Astrocyte of the cerebellum (primary cell): ENCODE measurements around the gene NDUFB3.

Source experiments
- DNase-seq: peaks from one replicate; pipeline ENCODE4 v3.0.0-alpha.2; 2011; ENCODE audit warnings: low read depth
- H3K4me3 ChIP-seq: 2 replicates; pipeline ENCODE4 v1.5.1; 2011; ENCODE audit warnings: mild to moderate bottlenecking, low read depth, low read length, moderate library complexity
- CTCF ChIP-seq: IDR thresholded peaks from 2 replicates; pipeline ENCODE4 v1.5.1; 2012; ENCODE audit warnings: low read length, low read depth, moderate library complexity, mild to moderate bottlenecking; ENCODE audit errors: missing control alignments
- in situ Hi-C: cut with HindIII; loops from 2 replicates; pipeline ENCODE4 v1.10.0; 2017; ENCODE audit warnings: low sequenced_read_pairs

Gene NDUFB3

GRCh38 chr2:201090574-201090973 lies 18.8 kb downstream of the NDUFB3 start:
- H3K4me3 ChIP-seq: no peak overlapping the region
- in situ Hi-C loops: no loop called here
- TF ChIP-seq CTCF: no peak
- no peak for DNase-seq

- no peak for DNase-seq
- in situ Hi-C loops: no loop called here
- H3K4me3 ChIP-seq: no peak overlapping the region
- TF ChIP-seq CTCF: no peak
Observed at GRCh38 chr2:201093573-201093972, 21.8 kb downstream of the NDUFB3 start.

- DNase-seq: no peak
- no peak for TF ChIP-seq CTCF
- H3K4me3 ChIP-seq: no peak overlapping the region
- in situ Hi-C loops: no loop called here
Observed at GRCh38 chr2:201100497-201100896, 28.7 kb downstream of the NDUFB3 start.

GRCh38 chr2:201105759-201106158 lies 34.0 kb downstream of the NDUFB3 start:
- TF ChIP-seq CTCF: no peak
- in situ Hi-C loops: no loop called here

GRCh38 chr2:201107624-201108023 lies 35.8 kb downstream of the NDUFB3 start:
- in situ Hi-C loops: no loop called here
- no peak for DNase-seq
- no peak overlapping the region for H3K4me3 ChIP-seq
- no peak for TF ChIP-seq CTCF

More at GRCh38 chr2:201105759-201106158, 34.0 kb downstream of the NDUFB3 start:
- H3K4me3 ChIP-seq: no peak overlapping the region
- no peak for DNase-seq

GRCh38 chr2:201108341-201108740 lies 36.5 kb downstream of the NDUFB3 start:
- in situ Hi-C loops: no loop called here
- TF ChIP-seq CTCF: no peak
- no peak for DNase-seq
- H3K4me3 ChIP-seq: no peak overlapping the region

GRCh38 chr2:201109186-201109585 lies 37.4 kb downstream of the NDUFB3 start:
- no peak for DNase-seq
- TF ChIP-seq CTCF: no peak
- in situ Hi-C loops: no loop called here
- H3K4me3 ChIP-seq: no peak overlapping the region
